Panc1 (cell line): ENCODE data around the gene ARRB2. TPM values are rescaled to one million over a fixed set of nuclear protein-coding genes. Genes with fewer than 3 reads are reported as not detected.
A peak's percentile ranks its signal among the peaks of the same experiment; 100 is the strongest.

Experiments used
- ATAC-seq: fragments of 200-7000 bp; cut with Tn5 transposase; 2 replicates; pipeline ENCODE4 v1.9.1; 2020; ENCODE audit warnings: mild to moderate bottlenecking, moderate library complexity
- BruUV-seq: library from RNA; stranded (reverse); fragments of 400-500 nt; replicated peaks from 2 replicates; lab custom pipeline; 2021; lab: Mats Ljungman, UMichigan
- CTCF ChIA-PET: fragments of 300-600 bp; sonication (Branson Sonifier 250); formaldehyde crosslinking; loops from one replicate; lab custom pipeline; 2022; ENCODE audit warnings: antibody characterized with exemption; lab: Charles Lee
- POLR2A ChIA-PET: fragments of 300-600 bp; sonication (Branson Sonifier 250); formaldehyde crosslinking; loops from one replicate; lab custom pipeline; 2022; ENCODE audit warnings: antibody characterized with exemption; lab: Charles Lee
- DNase-seq: peaks from one replicate; pipeline ENCODE4 v3.0.0-alpha.2; 2010; ENCODE audit warnings: low read depth, low spot score
- H3K27ac ChIP-seq: 2 replicates; pipeline ENCODE4 v1.5.1; 2011; ENCODE audit warnings: mild to moderate bottlenecking, low read length, inconsistent platforms
- H3K27me3 ChIP-seq: fragments of 200-500 bp; sonication (Bioruptor generic); 2 replicates; pipeline ENCODE4 v1.6.0; 2014; ENCODE audit warnings: low read length, inconsistent platforms; ENCODE audit not compliant: control insufficient read depth, insufficient read depth
- H3K36me3 ChIP-seq: fragments of 200-500 bp; sonication (Bioruptor generic); 2 replicates; pipeline ENCODE4 v1.5.1; 2014; ENCODE audit warnings: inconsistent platforms, mild to moderate bottlenecking, low read length, moderate library complexity; ENCODE audit not compliant: control insufficient read depth, insufficient read depth
- H3K4me1 ChIP-seq: 2 replicates; pipeline ENCODE4 v1.5.1; 2011; ENCODE audit warnings: inconsistent platforms, mild to moderate bottlenecking, low read length, moderate library complexity; ENCODE audit not compliant: control insufficient read depth, insufficient read depth
- H3K4me3 ChIP-seq, 2 experiments: 2 replicates each; pipeline ENCODE4 v1.5.1; 2011 to 2012; ENCODE audit warnings: low read depth in 2 of 2, low read length in 2 of 2, mild to moderate bottlenecking in 2 of 2, inconsistent platforms in 1 of 2, moderate library complexity in 1 of 2
- H3K9me3 ChIP-seq: fragments of 200-500 bp; sonication (Bioruptor generic); 2 replicates; pipeline ENCODE4 v1.5.1; 2014; ENCODE audit warnings: low read depth, mild to moderate bottlenecking, inconsistent platforms, low read length, moderate library complexity; ENCODE audit not compliant: control insufficient read depth, insufficient read depth
- POLR2AphosphoS5 ChIP-seq: IDR thresholded peaks from 2 replicates; pipeline ENCODE4 v1.6.1; 2012; ENCODE audit warnings: mild to moderate bottlenecking, low read depth, low read length, moderate library complexity
- SIN3A ChIP-seq: IDR thresholded peaks from 2 replicates; pipeline ENCODE4 v1.6.1; 2012; ENCODE audit warnings: low read depth, mild to moderate bottlenecking, low read length, moderate library complexity, borderline replicate concordance; ENCODE audit not compliant: insufficient read depth
- TCF7L2 ChIP-seq: IDR thresholded peaks from 2 replicates; pipeline ENCODE4 v1.6.1; 2011; ENCODE audit warnings: mild to moderate bottlenecking, low read depth, low read length, inconsistent platforms
- in situ Hi-C: cut with HindIII; loops from 2 replicates; pipeline ENCODE4 v1.10.0; 2016; ENCODE audit warnings: low sequenced_read_pairs, low pct_unique_long_range_greater_than_20kb
- intact Hi-C: fragments of 100-400 bp; cut with micrococcal nuclease; formaldehyde crosslinking; loops from one replicate; pipeline ENCODE4 v1.10.0; 2022; ENCODE audit not compliant: unreplicated experiment
- total RNA-seq: library from RNA; stranded (reverse); gene quantifications from one replicate; pipeline ENCODE4 v1.2.1, GENCODE V29; 2021; ENCODE audit not compliant: unreplicated experiment
- TF ChIP-seq, protein P1 (sequence below): fragments of 450-650 bp; IDR thresholded peaks from 2 replicates; pipeline ENCODE4 v1.5.1; 2017; ENCODE audit warnings: mild to moderate bottlenecking
- TF ChIP-seq, protein P2 (sequence below), 2 experiments: IDR thresholded peaks; 2 replicates each; pipeline ENCODE4 v1.6.1; 2011 to 2012; ENCODE audit warnings: low read depth in 2 of 2, control low read depth in 1 of 2, low read length in 1 of 2, mild to moderate bottlenecking in 1 of 2, moderate library complexity in 1 of 2; ENCODE audit not compliant: insufficient read depth in 1 of 2

ARRB2 gene
- total RNA-seq, 1 experiment from 2014 or later: 39.2 TPM

DNA sequence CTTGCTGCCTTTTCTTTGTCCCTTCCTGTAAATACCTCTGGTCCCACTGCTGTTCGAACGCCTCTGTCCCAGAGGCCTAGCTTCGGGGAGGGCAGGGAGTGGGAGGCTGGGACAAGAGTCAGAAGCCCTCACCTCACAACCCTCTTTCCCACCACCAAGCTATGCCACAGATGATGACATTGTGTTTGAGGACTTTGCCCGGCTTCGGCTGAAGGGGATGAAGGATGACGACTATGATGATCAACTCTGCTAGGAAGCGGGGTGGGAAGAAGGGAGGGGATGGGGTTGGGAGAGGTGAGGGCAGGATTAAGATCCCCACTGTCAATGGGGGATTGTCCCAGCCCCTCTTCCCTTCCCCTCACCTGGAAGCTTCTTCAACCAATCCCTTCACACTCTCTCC, 10.4 kb downstream of the ARRB2 start:
- no peak for ATAC-seq
- H3K4me3 ChIP-seq: no peak overlapping the region
- CTCF ChIA-PET: no interaction called here
- H3K4me1 ChIP-seq: peaks cover 14% of the 10 kb centered on the region
- TSS peak; percentile 93 for BruUV-seq
- H3K36me3 ChIP-seq: no peaks in the 10 kb centered on the region
- H3K27me3 ChIP-seq: no peaks in the 10 kb centered on the region
- TF ChIP-seq POLR2AphosphoS5 (no peak), TCF7L2 (no peak), SIN3A (no peak)
- TF ChIP-seq, protein P1, sequence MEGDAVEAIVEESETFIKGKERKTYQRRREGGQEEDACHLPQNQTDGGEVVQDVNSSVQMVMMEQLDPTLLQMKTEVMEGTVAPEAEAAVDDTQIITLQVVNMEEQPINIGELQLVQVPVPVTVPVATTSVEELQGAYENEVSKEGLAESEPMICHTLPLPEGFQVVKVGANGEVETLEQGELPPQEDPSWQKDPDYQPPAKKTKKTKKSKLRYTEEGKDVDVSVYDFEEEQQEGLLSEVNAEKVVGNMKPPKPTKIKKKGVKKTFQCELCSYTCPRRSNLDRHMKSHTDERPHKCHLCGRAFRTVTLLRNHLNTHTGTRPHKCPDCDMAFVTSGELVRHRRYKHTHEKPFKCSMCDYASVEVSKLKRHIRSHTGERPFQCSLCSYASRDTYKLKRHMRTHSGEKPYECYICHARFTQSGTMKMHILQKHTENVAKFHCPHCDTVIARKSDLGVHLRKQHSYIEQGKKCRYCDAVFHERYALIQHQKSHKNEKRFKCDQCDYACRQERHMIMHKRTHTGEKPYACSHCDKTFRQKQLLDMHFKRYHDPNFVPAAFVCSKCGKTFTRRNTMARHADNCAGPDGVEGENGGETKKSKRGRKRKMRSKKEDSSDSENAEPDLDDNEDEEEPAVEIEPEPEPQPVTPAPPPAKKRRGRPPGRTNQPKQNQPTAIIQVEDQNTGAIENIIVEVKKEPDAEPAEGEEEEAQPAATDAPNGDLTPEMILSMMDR: no peak
- TF ChIP-seq, protein P2, sequence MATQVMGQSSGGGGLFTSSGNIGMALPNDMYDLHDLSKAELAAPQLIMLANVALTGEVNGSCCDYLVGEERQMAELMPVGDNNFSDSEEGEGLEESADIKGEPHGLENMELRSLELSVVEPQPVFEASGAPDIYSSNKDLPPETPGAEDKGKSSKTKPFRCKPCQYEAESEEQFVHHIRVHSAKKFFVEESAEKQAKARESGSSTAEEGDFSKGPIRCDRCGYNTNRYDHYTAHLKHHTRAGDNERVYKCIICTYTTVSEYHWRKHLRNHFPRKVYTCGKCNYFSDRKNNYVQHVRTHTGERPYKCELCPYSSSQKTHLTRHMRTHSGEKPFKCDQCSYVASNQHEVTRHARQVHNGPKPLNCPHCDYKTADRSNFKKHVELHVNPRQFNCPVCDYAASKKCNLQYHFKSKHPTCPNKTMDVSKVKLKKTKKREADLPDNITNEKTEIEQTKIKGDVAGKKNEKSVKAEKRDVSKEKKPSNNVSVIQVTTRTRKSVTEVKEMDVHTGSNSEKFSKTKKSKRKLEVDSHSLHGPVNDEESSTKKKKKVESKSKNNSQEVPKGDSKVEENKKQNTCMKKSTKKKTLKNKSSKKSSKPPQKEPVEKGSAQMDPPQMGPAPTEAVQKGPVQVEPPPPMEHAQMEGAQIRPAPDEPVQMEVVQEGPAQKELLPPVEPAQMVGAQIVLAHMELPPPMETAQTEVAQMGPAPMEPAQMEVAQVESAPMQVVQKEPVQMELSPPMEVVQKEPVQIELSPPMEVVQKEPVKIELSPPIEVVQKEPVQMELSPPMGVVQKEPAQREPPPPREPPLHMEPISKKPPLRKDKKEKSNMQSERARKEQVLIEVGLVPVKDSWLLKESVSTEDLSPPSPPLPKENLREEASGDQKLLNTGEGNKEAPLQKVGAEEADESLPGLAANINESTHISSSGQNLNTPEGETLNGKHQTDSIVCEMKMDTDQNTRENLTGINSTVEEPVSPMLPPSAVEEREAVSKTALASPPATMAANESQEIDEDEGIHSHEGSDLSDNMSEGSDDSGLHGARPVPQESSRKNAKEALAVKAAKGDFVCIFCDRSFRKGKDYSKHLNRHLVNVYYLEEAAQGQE (IDR thresholded peaks at IDR 0.05; ENCODE audit: insufficient read depth in 1 of 2, low read depth in 2 of 2, low read length in 1 of 2): no peak
- POLR2A ChIA-PET: no interaction called here
- DNase-seq: no peak
- no peak overlapping the region for H3K27ac ChIP-seq
- H3K9me3 ChIP-seq: no peaks in the 10 kb centered on the region
- in situ Hi-C loops: no loop called here
- intact Hi-C loops: no loop called here

DNA sequence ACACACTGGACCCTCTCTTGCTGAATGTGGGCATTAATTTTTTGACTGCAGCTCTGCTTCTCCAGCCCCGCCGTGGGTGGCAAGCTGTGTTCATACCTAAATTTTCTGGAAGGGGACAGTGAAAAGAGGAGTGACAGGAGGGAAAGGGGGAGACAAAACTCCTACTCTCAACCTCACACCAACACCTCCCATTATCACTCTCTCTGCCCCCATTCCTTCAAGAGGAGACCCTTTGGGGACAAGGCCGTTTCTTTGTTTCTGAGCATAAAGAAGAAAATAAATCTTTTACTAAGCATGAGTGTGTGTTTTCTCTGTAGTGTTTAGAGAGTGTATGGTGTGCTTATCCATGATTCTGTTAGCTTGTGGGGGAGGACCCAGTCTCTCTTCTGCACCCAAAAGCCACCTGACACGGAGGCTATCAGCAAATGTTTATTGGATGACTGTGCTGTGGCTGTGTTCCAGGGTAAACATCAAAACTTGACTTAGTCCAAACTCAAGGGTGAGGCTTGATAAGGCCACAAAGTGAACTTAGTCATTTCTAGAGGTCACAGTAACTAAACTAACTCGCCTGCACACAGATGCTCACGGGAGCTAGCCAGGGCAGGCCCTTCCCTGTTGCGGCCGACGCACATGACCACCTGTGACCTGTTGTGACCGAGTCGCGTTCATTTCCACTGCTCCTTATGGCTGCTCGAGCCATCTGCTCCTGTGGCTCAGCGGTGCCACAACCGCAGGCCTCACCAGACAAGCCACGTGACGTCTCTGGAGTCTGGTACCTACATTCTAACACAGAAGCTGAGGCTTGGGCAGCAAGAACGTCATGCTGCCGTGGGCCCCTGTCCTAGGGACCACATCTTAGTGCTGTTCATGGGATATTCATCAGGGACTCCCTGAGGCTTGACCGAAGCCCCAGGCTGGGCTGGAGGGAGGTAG, 11.0 kb downstream of the ARRB2 start:
- H3K27me3 ChIP-seq: no peaks in the 10 kb centered on the region
- no peak overlapping the region for H3K27ac ChIP-seq
- ChIA-PET CTCF (interaction anchor here (0.6 kb wide), 1 partner anchor 146 kb away, joined by 6 read pairs; no protein-coding TSS in a partner anchor), POLR2A (no interaction called here)
- BruUV-seq: no TSS peak
- H3K4me3 ChIP-seq: no peak overlapping the region
- intact Hi-C loops: no loop called here
- DNase-seq: no peak
- in situ Hi-C loops: no loop called here
- TF ChIP-seq SIN3A (no peak), POLR2AphosphoS5 (no peak), TCF7L2 (no peak)
- TF ChIP-seq, protein P2 (IDR thresholded peaks at IDR 0.05; ENCODE audit: insufficient read depth in 1 of 2, low read depth in 2 of 2, low read length in 1 of 2): no peak
- TF ChIP-seq, protein P1: no peak
- no peaks in the 10 kb centered on the region for H3K36me3 ChIP-seq
- H3K4me1 ChIP-seq: peaks cover 14% of the 10 kb centered on the region
- ATAC-seq: peak; percentile 75
- H3K9me3 ChIP-seq: no peaks in the 10 kb centered on the region
